Urothelium cell line (cell line): ENCODE data around the gene ALDH4A1.
A peak's percentile ranks its signal among the peaks of the same experiment; 100 is the strongest.

Source experiments
- DNase-seq: peaks from one replicate; pipeline ENCODE4 v3.0.0; 2011; ENCODE audit warnings: low spot score, mixed read lengths
- FAIRE-seq: peaks from 2 replicates; lab custom pipeline; 2011; peaks lifted over from hg19 to GRCh38; lab: Jason Lieb, UNC

Gene ALDH4A1

GRCh38 chr1:18922848-18923755 lies 20.7 kb upstream of the ALDH4A1 start:
- DNase-seq: peak; percentile 33
- FAIRE-seq: no peak

GRCh38 chr1:18922319-18922726 lies 20.0 kb upstream of the ALDH4A1 start:
- DNase-seq: peak; percentile 79
- no peak for FAIRE-seq

- DNase-seq (no peak), FAIRE-seq (no peak)
These were observed 19.3 kb upstream of the ALDH4A1 start for GRCh38 chr1:18921516-18922251.

- DNase-seq: no peak
- FAIRE-seq: no peak
These were observed 18.6 kb upstream of the ALDH4A1 start for GRCh38 chr1:18920931-18921330.

GRCh38 chr1:18919956-18920355 lies 17.6 kb upstream of the ALDH4A1 start:
- DNase-seq: no peak
- FAIRE-seq: no peak

GRCh38 chr1:18919197-18919905 lies 17.0 kb upstream of the ALDH4A1 start:
- FAIRE-seq (no peak), DNase-seq (no peak)

GRCh38 chr1:18918417-18918816 lies 16.1 kb upstream of the ALDH4A1 start:
- no peak for DNase-seq
- FAIRE-seq: no peak

- DNase-seq: no peak
- FAIRE-seq: no peak
These were observed 14.9 kb upstream of the ALDH4A1 start for GRCh38 chr1:18917071-18917799.

- FAIRE-seq: no peak
These were observed 13.0 kb upstream of the ALDH4A1 start for GRCh38 chr1:18915341-18915740.

GRCh38 chr1:18913065-18913835 lies 10.9 kb upstream of the ALDH4A1 start:
- FAIRE-seq (no peak), DNase-seq (peak; percentile 86)

More at GRCh38 chr1:18915341-18915740, 13.0 kb upstream of the ALDH4A1 start:
- DNase-seq: no peak

- DNase-seq: no peak
- no peak for FAIRE-seq
These were observed 10.2 kb upstream of the ALDH4A1 start for GRCh38 chr1:18912550-18912949.

GRCh38 chr1:18908911-18909771 lies 6.8 kb upstream of the ALDH4A1 start:
- DNase-seq: no peak
- no peak for FAIRE-seq

GRCh38 chr1:18907917-18908845 lies 5.8 kb upstream of the ALDH4A1 start:
- DNase-seq: no peak
- no peak for FAIRE-seq

- DNase-seq (peak; percentile 61), FAIRE-seq (no peak)
These were observed 4.9 kb upstream of the ALDH4A1 start for GRCh38 chr1:18907021-18907916.

GRCh38 chr1:18903291-18903756 lies 969 bp upstream of the ALDH4A1 start:
- DNase-seq (no peak), FAIRE-seq (no peak)

GRCh38 chr1:18901952-18902522 lies 318 bp downstream of the ALDH4A1 start:
- DNase-seq (peak; percentile 20), FAIRE-seq (no peak)
